Measurements from ENCODE around the gene R3HDM4.

DNA sequence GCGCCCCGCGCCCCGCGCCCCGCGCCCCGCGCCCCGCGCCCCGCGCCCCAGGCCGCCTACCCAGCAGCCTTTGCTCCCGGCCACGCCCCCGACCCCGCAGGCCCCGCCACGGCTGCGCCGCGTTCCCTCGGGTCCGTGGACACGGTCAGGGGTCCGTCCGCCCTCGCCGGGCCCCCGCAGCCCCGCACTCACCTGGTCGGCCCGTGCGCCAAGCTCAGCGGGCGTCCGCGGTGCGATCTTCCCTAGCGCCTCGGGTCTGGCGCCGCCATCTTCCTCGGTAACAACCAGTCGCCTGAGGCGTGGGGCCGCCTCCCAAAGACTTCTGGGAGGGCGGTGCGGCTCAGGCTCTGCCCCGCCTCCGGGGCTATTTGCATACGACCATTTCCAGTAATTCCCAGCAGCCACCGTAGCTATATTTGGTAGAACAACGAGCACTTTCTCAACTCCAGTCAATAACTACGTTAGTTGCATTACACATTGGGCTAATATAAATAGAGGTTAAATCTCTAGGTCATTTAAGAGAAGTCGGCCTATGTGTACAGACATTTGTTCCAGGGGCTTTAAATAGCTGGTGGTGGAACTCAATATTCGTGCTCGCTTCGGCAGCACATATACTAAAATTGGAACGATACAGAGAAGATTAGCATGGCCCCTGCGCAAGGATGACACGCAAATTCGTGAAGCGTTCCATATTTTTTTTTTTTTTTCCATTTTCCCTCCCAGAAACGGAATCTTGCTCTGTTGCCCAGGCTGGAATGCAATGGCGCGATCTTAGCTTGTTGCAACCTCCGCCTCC is 19.9 kb downstream of the R3HDM4 start, which contains the start of the genes MED16 and RNU6-9:
- TF ChIP-seq, protein P1, sequence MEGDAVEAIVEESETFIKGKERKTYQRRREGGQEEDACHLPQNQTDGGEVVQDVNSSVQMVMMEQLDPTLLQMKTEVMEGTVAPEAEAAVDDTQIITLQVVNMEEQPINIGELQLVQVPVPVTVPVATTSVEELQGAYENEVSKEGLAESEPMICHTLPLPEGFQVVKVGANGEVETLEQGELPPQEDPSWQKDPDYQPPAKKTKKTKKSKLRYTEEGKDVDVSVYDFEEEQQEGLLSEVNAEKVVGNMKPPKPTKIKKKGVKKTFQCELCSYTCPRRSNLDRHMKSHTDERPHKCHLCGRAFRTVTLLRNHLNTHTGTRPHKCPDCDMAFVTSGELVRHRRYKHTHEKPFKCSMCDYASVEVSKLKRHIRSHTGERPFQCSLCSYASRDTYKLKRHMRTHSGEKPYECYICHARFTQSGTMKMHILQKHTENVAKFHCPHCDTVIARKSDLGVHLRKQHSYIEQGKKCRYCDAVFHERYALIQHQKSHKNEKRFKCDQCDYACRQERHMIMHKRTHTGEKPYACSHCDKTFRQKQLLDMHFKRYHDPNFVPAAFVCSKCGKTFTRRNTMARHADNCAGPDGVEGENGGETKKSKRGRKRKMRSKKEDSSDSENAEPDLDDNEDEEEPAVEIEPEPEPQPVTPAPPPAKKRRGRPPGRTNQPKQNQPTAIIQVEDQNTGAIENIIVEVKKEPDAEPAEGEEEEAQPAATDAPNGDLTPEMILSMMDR (IDR thresholded peaks at IDR 0.05) = no peak
- peak in 1 of 2 donors; percentile 70 for TF ChIP-seq POLR2A (IDR thresholded peaks at IDR 0.05)

Data from heart left ventricle (tissue), 13 donors.